ENCODE data around the gene KISS1R.

Gene KISS1R

DNA sequence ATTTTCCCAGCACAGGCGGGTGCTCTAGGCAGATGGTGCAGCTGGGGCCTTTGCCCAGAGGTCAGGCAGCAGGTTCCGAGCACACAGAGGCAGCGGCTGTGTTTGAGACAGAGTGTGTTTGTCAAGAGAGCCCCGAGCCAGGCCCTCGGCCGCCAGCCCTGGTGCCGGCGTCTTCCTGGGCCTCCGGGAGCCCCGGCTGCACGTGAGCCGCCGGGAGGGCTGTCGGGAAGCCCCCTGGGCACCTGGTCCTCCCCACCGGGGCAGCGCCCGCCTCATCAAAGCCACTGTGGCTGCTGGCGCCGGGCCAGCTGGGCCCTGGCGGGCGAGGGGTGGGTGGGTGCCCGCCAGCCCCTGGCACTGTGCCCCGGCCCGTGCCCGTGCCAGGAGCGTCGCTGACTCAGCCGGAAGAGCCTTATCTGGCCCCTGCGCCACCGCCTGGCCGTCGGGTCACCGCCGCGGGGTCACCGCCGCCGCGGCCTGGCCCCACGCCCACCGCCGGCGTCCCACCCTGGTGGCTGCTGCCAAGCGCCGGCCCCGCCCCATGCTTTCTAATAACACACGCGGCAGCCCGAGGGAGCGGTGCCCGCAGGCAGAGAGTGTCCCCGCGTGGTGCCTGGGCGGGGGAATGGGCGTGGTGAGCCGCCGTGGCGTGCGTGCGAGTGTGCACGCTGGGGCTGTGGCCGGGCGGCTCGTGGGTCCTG, 23.6 kb downstream of the KISS1R start:
- TF ChIP-seq, protein P1, sequence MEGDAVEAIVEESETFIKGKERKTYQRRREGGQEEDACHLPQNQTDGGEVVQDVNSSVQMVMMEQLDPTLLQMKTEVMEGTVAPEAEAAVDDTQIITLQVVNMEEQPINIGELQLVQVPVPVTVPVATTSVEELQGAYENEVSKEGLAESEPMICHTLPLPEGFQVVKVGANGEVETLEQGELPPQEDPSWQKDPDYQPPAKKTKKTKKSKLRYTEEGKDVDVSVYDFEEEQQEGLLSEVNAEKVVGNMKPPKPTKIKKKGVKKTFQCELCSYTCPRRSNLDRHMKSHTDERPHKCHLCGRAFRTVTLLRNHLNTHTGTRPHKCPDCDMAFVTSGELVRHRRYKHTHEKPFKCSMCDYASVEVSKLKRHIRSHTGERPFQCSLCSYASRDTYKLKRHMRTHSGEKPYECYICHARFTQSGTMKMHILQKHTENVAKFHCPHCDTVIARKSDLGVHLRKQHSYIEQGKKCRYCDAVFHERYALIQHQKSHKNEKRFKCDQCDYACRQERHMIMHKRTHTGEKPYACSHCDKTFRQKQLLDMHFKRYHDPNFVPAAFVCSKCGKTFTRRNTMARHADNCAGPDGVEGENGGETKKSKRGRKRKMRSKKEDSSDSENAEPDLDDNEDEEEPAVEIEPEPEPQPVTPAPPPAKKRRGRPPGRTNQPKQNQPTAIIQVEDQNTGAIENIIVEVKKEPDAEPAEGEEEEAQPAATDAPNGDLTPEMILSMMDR (conservative IDR thresholded peaks at IDR 0.05; ENCODE audit: control insufficient read depth, insufficient read depth, low read depth, low read length) = no peak
- H3K4me3 ChIP-seq (ENCODE audit: control insufficient read depth, low read depth, low read length) = no peak overlapping the region
- DNase-seq (ENCODE audit: low read depth) = peak; percentile 42

GRCh38 chr19:941292-942132, 24.4 kb downstream of the KISS1R start:
- no peak for DNase-seq (ENCODE audit: low read depth)
- no peak overlapping the region for H3K4me3 ChIP-seq (ENCODE audit: control insufficient read depth, low read depth, low read length)
- TF ChIP-seq, protein P1 (conservative IDR thresholded peaks at IDR 0.05; ENCODE audit: control insufficient read depth, insufficient read depth, low read depth, low read length) = no peak

DNA sequence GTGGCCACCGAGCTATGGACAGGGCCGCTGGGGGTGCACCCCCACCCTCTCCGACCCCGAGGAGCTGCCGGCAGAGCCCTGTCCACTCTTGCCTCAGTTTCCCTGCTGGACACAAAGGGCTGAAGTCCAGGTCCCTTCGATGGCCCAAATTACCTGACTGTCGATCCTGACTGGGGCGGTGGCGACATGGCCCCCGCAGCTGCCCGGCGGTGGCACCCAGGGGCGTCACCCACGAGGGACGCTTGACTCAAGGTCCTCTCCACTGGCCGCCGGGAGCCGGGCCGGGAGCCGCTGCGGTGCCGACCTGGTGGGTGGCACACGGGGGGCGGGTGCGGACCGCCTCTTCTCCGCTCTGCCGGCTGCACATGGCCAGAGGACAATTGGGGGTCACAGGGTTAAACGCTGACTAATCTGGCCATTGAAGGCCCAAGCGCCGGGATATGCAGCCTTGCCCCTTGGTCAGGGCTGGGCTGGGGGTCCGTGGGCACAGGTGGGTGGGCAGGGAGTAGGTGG, 25.1 kb downstream of the KISS1R start:
- H3K4me3 ChIP-seq (ENCODE audit: control insufficient read depth, low read depth, low read length) = no peak overlapping the region
- no peak for DNase-seq (ENCODE audit: low read depth)
- TF ChIP-seq, protein P1 (conservative IDR thresholded peaks at IDR 0.05; ENCODE audit: control insufficient read depth, insufficient read depth, low read depth, low read length) = no peak

- DNase-seq (ENCODE audit: low read depth) = no peak
- TF ChIP-seq, protein P1 (conservative IDR thresholded peaks at IDR 0.05; ENCODE audit: control insufficient read depth, insufficient read depth, low read depth, low read length) = no peak
- H3K4me3 ChIP-seq (ENCODE audit: control insufficient read depth, low read depth, low read length) = no peak overlapping the region
Observed at GRCh38 chr19:943551-944170, 26.5 kb downstream of the KISS1R start.

DNA sequence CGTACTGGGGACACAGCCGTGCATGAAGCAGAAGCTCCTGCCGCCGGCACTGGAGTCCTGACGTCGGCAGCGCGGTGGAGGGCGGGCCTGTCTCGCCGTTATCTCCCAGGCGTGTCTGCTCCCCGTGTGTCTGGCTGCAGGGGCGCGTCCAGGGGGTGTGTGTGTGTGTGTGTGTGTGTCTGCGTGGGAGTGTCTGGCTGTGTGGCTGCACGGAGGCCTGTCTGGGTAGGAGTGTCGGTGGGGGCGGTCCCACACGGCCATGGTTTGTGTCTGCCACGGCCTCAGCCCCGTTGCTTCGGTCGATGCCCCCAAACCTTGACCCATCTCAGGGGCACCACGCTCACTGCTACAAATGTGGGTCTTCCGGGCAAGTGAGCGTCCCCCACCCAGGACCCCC, 27.0 kb downstream of the KISS1R start:
- TF ChIP-seq, protein P1 (conservative IDR thresholded peaks at IDR 0.05; ENCODE audit: control insufficient read depth, insufficient read depth, low read depth, low read length) = no peak

GRCh38 chr19:944663-945241, 27.6 kb downstream of the KISS1R start:
- no peak overlapping the region for H3K4me3 ChIP-seq (ENCODE audit: control insufficient read depth, low read depth, low read length)
- DNase-seq (ENCODE audit: low read depth) = no peak
- TF ChIP-seq, protein P1 (conservative IDR thresholded peaks at IDR 0.05; ENCODE audit: control insufficient read depth, insufficient read depth, low read depth, low read length) = no peak

More for the DNA sequence above, 27.0 kb downstream of the KISS1R start:
- no peak for DNase-seq (ENCODE audit: low read depth)
- no peak overlapping the region for H3K4me3 ChIP-seq (ENCODE audit: control insufficient read depth, low read depth, low read length)
